Panc1 (cell line): ENCODE measurements around the gene SPINDOC.

Experiments used
- REST ChIP-seq, 2 experiments: IDR thresholded peaks; 2 replicates each; pipeline ENCODE4 v1.6.1; 2011 to 2012; ENCODE audit warnings: low read depth in 2 of 2, control low read depth in 1 of 2, low read length in 1 of 2, mild to moderate bottlenecking in 1 of 2, moderate library complexity in 1 of 2; ENCODE audit not compliant: insufficient read depth in 1 of 2
- TF ChIP-seq, protein P1 (sequence below): fragments of 450-650 bp; IDR thresholded peaks from 2 replicates; pipeline ENCODE4 v1.5.1; 2017; ENCODE audit warnings: mild to moderate bottlenecking

GRCh38 chr11:63775191-63775590, 38.1 kb upstream of the SPINDOC start:
- TF ChIP-seq, protein P1, sequence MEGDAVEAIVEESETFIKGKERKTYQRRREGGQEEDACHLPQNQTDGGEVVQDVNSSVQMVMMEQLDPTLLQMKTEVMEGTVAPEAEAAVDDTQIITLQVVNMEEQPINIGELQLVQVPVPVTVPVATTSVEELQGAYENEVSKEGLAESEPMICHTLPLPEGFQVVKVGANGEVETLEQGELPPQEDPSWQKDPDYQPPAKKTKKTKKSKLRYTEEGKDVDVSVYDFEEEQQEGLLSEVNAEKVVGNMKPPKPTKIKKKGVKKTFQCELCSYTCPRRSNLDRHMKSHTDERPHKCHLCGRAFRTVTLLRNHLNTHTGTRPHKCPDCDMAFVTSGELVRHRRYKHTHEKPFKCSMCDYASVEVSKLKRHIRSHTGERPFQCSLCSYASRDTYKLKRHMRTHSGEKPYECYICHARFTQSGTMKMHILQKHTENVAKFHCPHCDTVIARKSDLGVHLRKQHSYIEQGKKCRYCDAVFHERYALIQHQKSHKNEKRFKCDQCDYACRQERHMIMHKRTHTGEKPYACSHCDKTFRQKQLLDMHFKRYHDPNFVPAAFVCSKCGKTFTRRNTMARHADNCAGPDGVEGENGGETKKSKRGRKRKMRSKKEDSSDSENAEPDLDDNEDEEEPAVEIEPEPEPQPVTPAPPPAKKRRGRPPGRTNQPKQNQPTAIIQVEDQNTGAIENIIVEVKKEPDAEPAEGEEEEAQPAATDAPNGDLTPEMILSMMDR: no peak
- TF ChIP-seq REST (IDR thresholded peaks at IDR 0.05; ENCODE audit: insufficient read depth in 1 of 2, low read depth in 2 of 2, low read length in 1 of 2): no peak
